GM12878 (cell line): ENCODE results near the gene CAPN2. TPM values are rescaled to one million over a fixed set of nuclear protein-coding genes. Genes with fewer than 3 reads are reported as not detected.

Experiments
- ATAC-seq: fragments of 200-7000 bp; cut with Tn5 transposase; 3 replicates; pipeline ENCODE4 v1.9.1; 2020; ENCODE audit warnings: mild to moderate bottlenecking, moderate library complexity
- BruUV-seq: library from RNA; stranded (reverse); fragments of 400-500 nt; replicated peaks from 2 replicates; lab custom pipeline; 2021; lab: Mats Ljungman, UMichigan
- CTCF ChIA-PET: fragments of 300-600 bp; sonication (Branson Sonifier 250); formaldehyde crosslinking; extraction: SDS; loops from one replicate; lab custom pipeline; 2021; ENCODE audit warnings: inconsistent platforms; lab: Yijun Ruan, JAX
- POLR2A ChIA-PET: fragments of 350-600 bp; formaldehyde crosslinking; extraction: SDS; loops from one replicate; lab custom pipeline; 2021; ENCODE audit warnings: inconsistent platforms; lab: Charles Lee
- RAD21 ChIA-PET: fragments of 300-600 bp; sonication (Branson Sonifier 250); formaldehyde crosslinking; loops from one replicate; lab custom pipeline; 2023; ENCODE audit warnings: antibody characterized with exemption; ENCODE audit not compliant: unreplicated experiment; lab: Charles Lee
- SMC1A ChIA-PET: fragments of 300-600 bp; sonication (Branson Sonifier 250); formaldehyde crosslinking; loops from one replicate; lab custom pipeline; 2023; ENCODE audit not compliant: unreplicated experiment, uncharacterized antibody; lab: Charles Lee
- DNase-seq: peaks from one replicate; pipeline ENCODE4 v3.0.0-alpha.2; 2011; ENCODE audit warnings: low read depth, low spot score
- FAIRE-seq: peaks from 3 replicates; lab custom pipeline; 2011; peaks lifted over from hg19 to GRCh38; lab: Jason Lieb, UNC
- H2AFZ ChIP-seq: 2 replicates; pipeline ENCODE4 v1.6.0; 2011; ENCODE audit warnings: low read depth, low read length, control low read depth; ENCODE audit not compliant: control insufficient read depth
- H3K27ac ChIP-seq: 2 replicates; pipeline ENCODE4 v1.5.1; 2011; ENCODE audit warnings: control low read depth; ENCODE audit not compliant: control insufficient read depth, insufficient read depth
- H3K27me3 ChIP-seq, 2 experiments: replicated peaks in 1 of 2; 2 replicates each; pipeline versions ENCODE4 v1.6.0 to v1.6.1; 2011; ENCODE audit warnings: low read length in 1 of 2; ENCODE audit not compliant: control insufficient read depth in 2 of 2, insufficient read depth in 2 of 2
- H3K36me3 ChIP-seq, 2 experiments: 2 replicates each; pipeline ENCODE4 v1.5.1; 2011; ENCODE audit warnings: low read length in 1 of 2; ENCODE audit not compliant: control insufficient read depth in 2 of 2, insufficient read depth in 2 of 2
- H3K4me1 ChIP-seq: 2 replicates; pipeline ENCODE4 v1.6.1; 2011; ENCODE audit warnings: mild to moderate bottlenecking, low read length, moderate library complexity, mixed read lengths; ENCODE audit not compliant: control insufficient read depth, insufficient read depth
- H3K4me2 ChIP-seq: 2 replicates; pipeline ENCODE4 v1.6.0; 2011; ENCODE audit warnings: control low read depth; ENCODE audit not compliant: control insufficient read depth, insufficient read depth
- H3K4me3 ChIP-seq: fragments of 200-600 bp; sonication (generic); 2 replicates; pipeline ENCODE4 v1.5.1; 2016
- H3K79me2 ChIP-seq: 2 replicates; pipeline ENCODE4 v1.6.0; 2011; ENCODE audit warnings: low read length; ENCODE audit not compliant: control insufficient read depth, insufficient read depth
- H3K9ac ChIP-seq: 2 replicates; pipeline ENCODE4 v1.8.0; 2011; ENCODE audit warnings: low read length, control low read depth, mixed read lengths; ENCODE audit not compliant: control insufficient read depth, insufficient read depth
- H3K9me3 ChIP-seq: replicated peaks from 3 replicates; pipeline ENCODE4 v1.5.1; 2011; ENCODE audit warnings: mild to moderate bottlenecking, low read length; ENCODE audit not compliant: control insufficient read depth, insufficient read depth
- H4K20me1 ChIP-seq: 2 replicates; pipeline ENCODE4 v1.6.0; 2011; ENCODE audit not compliant: control insufficient read depth, insufficient read depth
- ATF7 ChIP-seq: fragments of 450-650 bp; IDR thresholded peaks from 2 replicates; pipeline ENCODE4 v1.6.1; 2016; ENCODE audit warnings: low read depth, mild to moderate bottlenecking
- HSF1 ChIP-seq: fragments of 150-350 bp; IDR thresholded peaks from 2 replicates; pipeline ENCODE4 v1.6.1; 2014; ENCODE audit warnings: mild to moderate bottlenecking, low read depth, low read length
- KDM1A ChIP-seq: fragments of 200-600 bp; sonication (generic); IDR thresholded peaks from 2 replicates; pipeline ENCODE4 v1.6.1; 2016; ENCODE audit warnings: borderline replicate concordance
- MEF2B ChIP-seq: fragments of 450-650 bp; IDR thresholded peaks from 2 replicates; pipeline ENCODE4 v1.6.1; 2018; ENCODE audit warnings: mild to moderate bottlenecking, moderate library complexity; ENCODE audit not compliant: partially characterized antibody, poor library complexity, severe bottlenecking
- NR2F1 ChIP-seq: fragments of 450-650 bp; conservative IDR thresholded peaks from 2 replicates; pipeline ENCODE4 v1.6.1; 2017; ENCODE audit warnings: mild to moderate bottlenecking
- PBX3 ChIP-seq: IDR thresholded peaks from 2 replicates; pipeline ENCODE4 v1.6.1; 2011; ENCODE audit warnings: mild to moderate bottlenecking, low read depth, low read length, moderate library complexity; ENCODE audit not compliant: insufficient replicate concordance
- SKIL ChIP-seq: fragments of 450-650 bp; IDR thresholded peaks from 2 replicates; pipeline ENCODE4 v1.6.1; 2017; ENCODE audit warnings: mild to moderate bottlenecking, low read depth, inconsistent platforms; ENCODE audit not compliant: poor library complexity, severe bottlenecking
- WGBS: methylation state at CpG from one replicate; pipeline ENCODE4 v1.1.6; 2016; ENCODE audit warnings: low lambda C conversion rate; ENCODE audit not compliant: insufficient replicate concordance, insufficient coverage; ENCODE audit errors: missing lambda C conversion rate; 5-methylcytosine and 5-hydroxymethylcytosine counted together
- in situ Hi-C: fragments of 300-500 bp; cut with MboI; formaldehyde crosslinking; loops from 9 replicates; pipeline ENCODE4 v1.14.3; 2018; ENCODE audit warnings: mixed read lengths
- intact Hi-C: fragments of 100-400 bp; cut with micrococcal nuclease; formaldehyde crosslinking; loops from one replicate; pipeline ENCODE4 v1.14.2; 2022; ENCODE audit not compliant: unreplicated experiment
- polyA plus RNA-seq, 11 experiments: library from polyadenylated mRNA; depleted of rRNA in 4 of 11; unstranded in 6 of 11; stranded (reverse) in 5 of 11; fragments of >200 nt; fragmentation: Nextera tagmentation in 4 of 11; fragmentation: Illumina TruSeq in 1 of 11; extraction: Ambion mirVana in 4 of 11; extraction: Trizol in 1 of 11; gene quantifications; 1 replicate in 1 of 11; 2 replicates in 10 of 11; pipeline versions ENCODE4 v1.2.1 to v1.2.3, GENCODE V29; 2011 to 2016; ENCODE audit warnings: inconsistent platforms in 2 of 11, missing spikeins in 2 of 11, low read depth in 1 of 11
- total RNA-seq, 4 experiments: library from RNA; depleted of rRNA in 3 of 4; stranded (reverse); fragments of >200 nt in 3 of 4; fragmentation: Illumina TruSeq in 1 of 4; extraction: Trizol in 1 of 4; gene quantifications; 2 replicates each; pipeline versions ENCODE4 v1.2.1 to v1.2.3, GENCODE V29; 2013 to 2021

CAPN2 gene
- total and polyA plus RNA-seq, 10 of the 15 experiments (the other 5 are each of a cell fraction or from before 2014, with no cell fraction given) = 6.0 to 21.4 (median 16.6) TPM

- TF ChIP-seq HSF1 = no peak
- TF ChIP-seq, all 136 proteins: peak for 0
Observed at GRCh38 chr1:223763251-223763650, 50.9 kb downstream of the CAPN2 start (continued).

GRCh38 chr1:223763881-223764280, 51.5 kb downstream of the CAPN2 start:
- in situ Hi-C loops = no loop called here
- Histone ChIP-seq H3K9me3 (no peaks in the 10 kb centered on the region), H3K4me3 (no peak overlapping the region), H3K27me3 (no peaks in the 10 kb centered on the region), H3K4me1 (no peaks in the 10 kb centered on the region), H4K20me1 (no peaks in the 10 kb centered on the region), H2AFZ (no peak overlapping the region), H3K79me2 (no peaks in the 10 kb centered on the region), H3K27ac (no peak overlapping the region), H3K4me2 (no peak overlapping the region), H3K9ac (no peak overlapping the region), H3K36me3 (no peaks in the 10 kb centered on the region)
- DNase-seq (no peak), FAIRE-seq (no peak), ATAC-seq (no peak)
- RAD21 ChIA-PET = no interaction called here
- intact Hi-C loops = no loop called here
- POLR2A ChIA-PET = no interaction called here
- BruUV-seq = no TSS peak
- TF ChIP-seq PBX3 (no peak), ATF7 (no peak), KDM1A (no peak), MEF2B (no peak), SKIL (no peak), NR2F1 (no peak)
- WGBS = 98% methylated on average over 5 of the region's 5 CpGs
- CTCF ChIA-PET = interaction anchor here (1.2 to 1.5 kb wide), 2 partner anchors 14 to 65 kb away, joined by 3 to 7 read pairs; no protein-coding TSS in a partner anchor
- SMC1A ChIA-PET = no interaction called here
